HL-60/S4 treated with phorbol 12-myristate 13-acetate at 8.2 ng/mL for 4 days and 3 days (cell line): ENCODE measurements around the gene NXF3.
"Not testable (repeated sequence)": the region's sequence is repeated elsewhere in the genome, so short reads cannot be mapped to it uniquely, and the experiment has no call there.

Source experiments
- in situ Hi-C: fragments of 300-500 bp; cut with MboI; formaldehyde crosslinking; loops from 2 replicates; pipeline ENCODE4 v1.15.0; 2022; ENCODE audit warnings: low sequenced_read_pairs

The NXF3 gene

DNA sequence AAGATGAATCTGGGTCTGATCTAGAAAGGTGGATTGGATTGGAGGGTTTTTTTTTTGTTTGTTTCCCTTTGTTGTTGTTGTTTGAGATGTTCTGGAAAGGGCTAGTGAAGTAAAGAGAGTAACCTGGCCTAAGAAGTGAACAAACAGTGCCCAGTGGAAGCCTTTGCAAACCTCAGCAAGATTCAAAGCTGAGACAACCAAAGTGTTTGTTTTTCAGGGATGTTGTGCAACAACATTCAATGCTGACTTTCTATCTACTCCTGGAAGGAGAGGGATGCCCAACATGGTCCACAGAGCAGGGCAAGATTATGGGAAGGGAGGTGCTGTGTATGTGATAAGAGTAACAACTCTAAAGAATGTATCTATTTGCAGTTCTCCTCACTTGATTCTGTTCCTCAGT is 40.3 kb downstream of the NXF3 start:
- in situ Hi-C loops, result no loop called here

DNA sequence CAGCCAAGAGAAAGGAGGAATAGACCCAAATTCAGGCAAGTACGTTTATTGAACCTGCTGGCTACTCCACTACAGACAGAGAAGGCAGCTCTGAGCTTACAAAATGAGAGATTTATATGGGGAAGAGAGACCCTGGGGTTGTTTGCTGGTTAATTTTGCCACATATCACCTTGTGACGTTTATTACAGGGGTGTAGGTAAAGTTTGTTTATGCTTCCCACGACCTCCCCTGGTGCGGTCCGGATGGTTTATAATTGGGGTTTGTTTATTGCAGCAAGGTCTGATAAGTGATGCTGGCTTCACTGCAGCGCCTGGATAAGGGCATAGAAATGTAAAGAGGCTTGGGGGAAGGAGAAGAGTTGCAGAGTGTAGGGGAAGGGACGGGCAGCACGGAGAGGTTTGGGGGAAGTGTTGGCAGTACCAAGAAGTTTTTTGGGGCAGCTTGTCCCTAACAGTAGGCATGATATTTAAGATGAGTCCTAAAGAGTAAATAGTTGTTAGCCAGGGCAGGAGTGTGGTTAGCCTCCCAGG is 41.6 kb downstream of the NXF3 start:
- in situ Hi-C loops, result no loop called here

DNA sequence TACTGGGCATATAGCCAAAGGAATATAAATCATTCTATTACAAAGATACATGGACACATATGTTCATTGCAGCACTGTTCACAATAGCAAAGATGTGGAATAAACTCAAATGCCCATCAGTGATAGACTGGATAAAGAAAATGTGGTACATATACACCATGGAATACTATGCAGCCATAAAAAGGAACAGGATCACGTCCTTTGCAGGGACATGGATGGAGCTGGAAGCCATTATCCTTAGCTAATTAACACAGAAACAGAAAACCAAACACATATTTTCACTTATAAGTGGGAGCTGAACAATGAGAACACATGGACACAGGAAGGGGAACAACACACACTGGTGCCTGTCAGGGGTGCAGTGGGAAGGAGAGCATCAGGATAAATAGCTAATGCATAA is 59.6 kb downstream of the NXF3 start:
- in situ Hi-C loops, result not testable (repeated sequence)
